Stimulated activated CD4-positive, alpha-beta T cell treated with anti-CD3 and anti-CD28 coated beads, Interleukin-4, amount 100 ng/mL, for 1 hour (primary cell): ENCODE results near the gene AFDN.

ENCODE experiments used
- DNase-seq: peaks from one replicate; pipeline ENCODE4 v3.0.0-alpha.2; 2020

AFDN gene

GRCh38 chr6:167930295-167930694, 103.6 kb downstream of the AFDN start:
- DNase-seq = no peak

DNA sequence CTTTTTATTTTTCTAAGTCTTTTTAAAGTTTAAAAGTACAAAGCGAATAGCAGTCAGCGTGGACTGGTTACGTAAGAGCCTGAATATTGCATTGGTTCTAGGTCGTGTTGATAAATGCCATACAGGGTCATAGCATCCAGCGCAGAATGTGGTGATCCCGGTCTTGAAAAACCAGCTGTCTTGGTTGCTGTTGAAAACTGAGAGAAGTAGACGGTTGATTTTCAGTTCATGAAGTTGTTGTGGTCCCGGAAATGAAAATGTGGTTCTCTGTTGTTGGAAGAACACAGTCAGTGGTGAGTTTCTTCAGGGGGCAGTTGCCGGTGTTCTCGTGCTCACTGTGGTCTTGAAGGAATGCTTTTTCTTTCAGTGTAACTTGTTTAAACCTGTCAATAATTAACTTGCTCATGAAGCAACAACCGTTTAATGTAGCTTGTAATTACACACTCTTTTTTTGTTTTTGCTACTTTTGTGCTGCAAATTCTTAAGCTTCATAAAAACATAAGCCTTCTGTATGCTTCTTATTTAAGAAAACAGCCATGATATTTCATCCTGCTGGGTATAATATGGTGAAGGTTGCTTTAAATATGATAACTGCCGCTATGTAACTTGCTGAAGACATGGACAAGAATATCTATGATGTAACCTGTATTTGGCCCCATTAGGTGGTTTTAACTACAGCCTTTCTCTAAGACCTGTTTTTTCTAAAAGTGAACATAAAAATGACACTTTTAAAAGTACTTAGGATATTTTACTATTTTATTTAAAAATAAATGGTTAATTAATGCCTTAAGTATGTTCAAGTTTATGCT, 106.0 kb downstream of the AFDN start:
- no peak for DNase-seq

GRCh38 chr6:167933290-167933689, 106.6 kb downstream of the AFDN start:
- DNase-seq = no peak

- no peak for DNase-seq
Observed at GRCh38 chr6:167933847-167934246, 107.1 kb downstream of the AFDN start.

GRCh38 chr6:167934426-167934864, 107.7 kb downstream of the AFDN start:
- DNase-seq = no peak

DNA sequence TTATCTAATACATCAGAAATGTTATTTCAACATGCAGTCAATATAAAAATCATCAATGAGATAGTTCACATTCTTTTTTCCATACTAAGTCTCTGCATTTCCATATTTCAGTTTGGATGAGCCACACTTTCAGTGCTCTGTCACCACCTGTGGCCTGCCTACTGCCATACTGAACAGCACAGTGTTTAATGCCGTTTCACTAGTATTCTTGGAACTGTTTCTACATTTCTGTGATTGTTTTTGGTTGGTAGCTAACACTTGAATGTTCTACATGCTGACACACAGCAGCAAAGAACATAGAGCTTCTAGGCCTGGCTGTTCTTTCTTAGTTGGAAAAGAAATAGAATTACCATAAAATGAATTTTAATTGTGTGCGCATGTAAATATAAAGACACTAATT, 109.3 kb downstream of the AFDN start:
- DNase-seq = no peak

- DNase-seq = no peak
Observed at GRCh38 chr6:167937301-167937700, 110.6 kb downstream of the AFDN start.

DNA sequence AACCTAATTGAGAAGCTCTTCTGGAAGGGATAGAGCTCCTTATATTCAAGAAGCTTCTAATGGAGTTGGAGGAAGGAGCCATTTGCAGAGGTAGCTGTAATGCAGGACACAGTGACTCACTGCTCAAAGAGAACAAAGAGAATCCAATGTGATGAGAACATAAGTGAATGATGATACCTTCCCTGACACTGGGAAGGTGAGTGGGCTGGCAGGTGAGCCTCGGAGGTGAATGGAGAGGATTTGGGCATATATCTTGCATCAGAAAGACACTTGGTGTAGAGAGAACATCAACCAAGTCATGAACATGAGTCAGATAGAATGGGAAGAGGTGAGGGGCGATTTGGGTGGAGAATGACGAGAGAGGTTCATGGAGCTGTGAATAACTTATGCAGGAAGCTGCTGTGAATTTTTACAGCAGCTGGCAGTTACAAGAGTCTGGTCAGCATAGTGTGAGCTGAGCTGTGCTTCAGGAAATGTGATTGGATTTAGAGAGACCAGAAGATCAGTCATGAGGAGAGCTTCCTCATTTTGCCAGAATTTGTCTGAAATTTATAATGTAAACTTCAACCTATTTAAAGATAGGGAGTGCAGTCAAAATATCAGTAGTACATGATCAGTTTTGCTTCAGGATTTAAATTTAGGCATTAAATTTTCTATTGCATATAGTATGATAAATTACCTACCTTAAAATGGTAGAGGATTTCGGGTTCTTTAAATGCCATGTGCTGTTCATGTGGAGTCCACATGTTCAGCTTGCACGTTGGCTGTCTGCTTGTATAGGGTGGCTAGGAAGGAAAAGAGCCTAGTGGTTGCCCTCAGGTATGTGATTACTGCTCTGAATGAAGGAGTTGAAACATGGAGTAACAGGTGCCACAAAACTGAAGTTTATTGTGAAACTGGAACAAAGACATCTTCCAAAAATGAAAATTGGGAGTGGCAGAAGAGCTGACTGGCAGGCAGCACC, 111.5 kb downstream of the AFDN start:
- DNase-seq = no peak

DNA sequence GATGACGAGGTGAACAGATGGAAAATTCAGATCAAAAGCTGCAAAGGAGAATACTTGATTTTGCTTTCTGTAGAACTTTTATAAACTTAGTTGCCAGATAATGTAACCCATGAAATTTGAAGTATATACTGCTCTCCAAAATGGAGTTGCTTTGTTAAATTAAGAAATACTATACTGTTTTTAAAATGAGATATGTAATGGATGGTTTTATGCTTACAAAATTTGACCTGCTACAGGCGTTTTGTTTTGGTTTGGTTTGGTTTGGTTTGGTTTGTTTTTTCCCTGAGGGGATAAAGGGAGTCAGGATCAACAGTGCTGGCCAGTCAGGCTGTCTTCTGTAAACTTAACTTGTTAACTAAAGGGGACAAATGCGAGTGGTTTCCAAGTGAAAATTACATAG, 115.1 kb downstream of the AFDN start:
- no peak for DNase-seq

- no peak for DNase-seq
Observed at GRCh38 chr6:167944130-167944529, 117.4 kb downstream of the AFDN start.

DNA sequence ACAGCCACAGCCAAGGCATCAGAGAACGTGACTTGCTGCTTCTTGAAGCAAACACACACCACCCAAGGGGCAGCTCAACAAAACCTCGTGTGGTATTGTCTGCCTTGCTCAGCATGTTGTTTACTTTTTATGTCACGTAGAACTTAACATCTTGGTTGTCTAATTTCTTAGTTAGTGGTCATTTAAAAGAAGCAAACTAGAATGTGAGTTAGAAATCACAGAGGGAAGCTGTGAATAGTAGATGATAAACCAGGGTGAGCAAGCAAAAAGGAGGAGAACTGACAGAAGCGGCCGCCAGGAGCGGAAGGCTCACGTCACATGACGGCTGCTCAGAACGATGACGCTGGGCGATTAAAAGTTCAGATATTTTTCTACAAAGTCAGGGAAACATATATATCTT, 119.3 kb downstream of the AFDN start:
- DNase-seq = no peak

- DNase-seq = no peak
Observed at GRCh38 chr6:167946604-167947003, 119.9 kb downstream of the AFDN start.

- no peak for DNase-seq
Observed at GRCh38 chr6:167947716-167948115, 121.0 kb downstream of the AFDN start.

DNA sequence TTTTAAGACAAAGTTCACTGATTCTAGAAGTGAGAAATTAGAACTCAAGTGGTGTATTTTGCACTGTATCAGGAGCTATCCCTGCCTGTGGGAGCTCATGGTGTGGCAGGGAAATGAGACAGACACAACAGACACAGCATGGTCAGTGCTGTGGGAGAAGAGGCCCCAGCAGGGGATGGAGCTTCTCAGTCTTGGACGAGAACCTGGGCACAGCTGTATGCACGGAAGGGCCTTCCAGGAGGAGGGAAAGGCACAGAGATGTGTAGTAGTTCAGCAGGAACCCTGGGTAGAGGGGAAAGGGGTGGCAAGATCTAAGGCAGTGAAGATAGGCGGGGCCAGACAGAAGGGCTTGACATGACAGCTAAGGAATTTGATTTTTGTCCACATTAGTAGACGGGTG, 122.0 kb downstream of the AFDN start:
- no peak for DNase-seq

GRCh38 chr6:167949121-167949684, 122.5 kb downstream of the AFDN start:
- no peak for DNase-seq

- DNase-seq = no peak
Observed at GRCh38 chr6:167951781-167952511, 125.2 kb downstream of the AFDN start.

DNA sequence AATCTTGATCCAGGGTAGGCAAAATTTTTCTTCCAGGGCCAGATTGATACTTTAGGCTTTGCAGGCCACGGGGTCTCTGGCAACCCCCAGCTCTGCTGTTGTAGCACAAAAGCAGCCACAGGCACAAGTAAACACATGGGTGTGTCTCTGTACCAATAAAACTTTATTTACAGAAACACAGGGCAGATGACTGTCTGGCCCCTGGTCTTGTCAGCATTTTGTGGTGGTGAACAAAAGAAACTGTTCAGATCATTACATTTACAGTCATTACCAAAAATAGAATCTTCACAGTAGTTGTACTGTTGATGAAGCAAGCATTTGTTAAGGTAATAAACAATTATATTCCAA, 125.8 kb downstream of the AFDN start:
- DNase-seq = no peak

DNA sequence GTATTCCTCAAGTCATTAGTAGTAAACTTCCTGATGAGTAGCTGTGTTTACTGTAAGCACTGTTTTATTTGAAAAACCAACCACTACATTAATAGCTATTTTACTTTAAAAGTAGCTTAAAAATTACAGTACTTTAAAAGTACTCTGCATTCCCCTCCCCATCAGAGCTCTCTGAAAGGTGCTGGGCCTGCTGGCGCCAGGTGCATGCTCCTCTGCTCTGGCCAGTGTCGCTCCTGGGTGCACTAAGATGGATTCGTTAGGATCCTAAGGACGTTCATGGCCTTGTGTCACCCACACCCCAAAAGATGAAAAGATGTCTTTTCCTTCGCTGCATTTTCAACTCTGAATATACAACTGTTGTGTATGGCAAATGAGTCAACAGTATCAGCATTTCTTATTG, 126.8 kb downstream of the AFDN start:
- DNase-seq = no peak

GRCh38 chr6:167954151-167954550, 127.4 kb downstream of the AFDN start:
- no peak for DNase-seq

DNA sequence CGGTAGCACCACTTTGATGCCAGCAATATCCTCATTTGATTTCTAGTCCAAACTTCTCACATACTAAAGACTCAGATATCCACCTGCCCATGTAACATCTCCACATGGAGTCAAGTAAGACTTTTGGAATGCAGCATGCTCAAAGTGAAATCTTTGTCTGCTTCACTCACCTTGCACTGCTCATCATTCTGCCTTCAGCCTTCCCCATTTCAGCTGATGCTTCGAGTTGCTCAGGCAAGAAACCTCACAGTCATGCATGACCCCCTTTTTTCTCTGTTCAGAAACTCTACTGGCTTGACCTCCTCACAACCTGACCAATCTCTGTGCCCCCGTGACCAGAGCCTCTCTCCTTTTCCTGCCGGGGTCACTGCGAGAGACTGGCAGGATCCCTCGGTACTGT, 129.8 kb downstream of the AFDN start:
- no peak for DNase-seq

DNA sequence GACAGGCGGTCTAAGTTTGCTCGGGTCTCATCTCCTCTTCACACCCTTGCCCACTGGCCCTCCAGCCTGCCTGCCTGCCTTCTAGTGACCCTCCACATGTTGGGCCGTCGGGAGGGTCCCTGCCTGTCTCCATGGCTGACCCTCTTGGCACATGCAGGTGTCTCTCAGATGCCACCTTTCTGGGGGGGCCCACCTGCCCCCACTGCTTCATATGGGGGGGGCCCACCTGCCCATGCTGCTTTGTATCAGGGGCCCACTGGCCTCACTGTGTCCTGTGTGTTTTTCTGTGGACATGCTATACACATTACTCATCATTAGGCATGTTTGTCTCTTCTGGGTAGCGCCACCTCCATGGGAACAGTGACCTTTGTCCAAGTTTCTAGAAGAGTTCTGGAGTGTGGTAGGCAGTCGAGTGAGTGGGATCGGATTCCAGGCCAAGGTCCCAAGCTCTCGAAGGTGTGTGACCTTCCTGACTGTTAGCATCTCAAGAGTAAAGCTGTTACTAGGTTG, 130.3 kb downstream of the AFDN start:
- no peak for DNase-seq

DNA sequence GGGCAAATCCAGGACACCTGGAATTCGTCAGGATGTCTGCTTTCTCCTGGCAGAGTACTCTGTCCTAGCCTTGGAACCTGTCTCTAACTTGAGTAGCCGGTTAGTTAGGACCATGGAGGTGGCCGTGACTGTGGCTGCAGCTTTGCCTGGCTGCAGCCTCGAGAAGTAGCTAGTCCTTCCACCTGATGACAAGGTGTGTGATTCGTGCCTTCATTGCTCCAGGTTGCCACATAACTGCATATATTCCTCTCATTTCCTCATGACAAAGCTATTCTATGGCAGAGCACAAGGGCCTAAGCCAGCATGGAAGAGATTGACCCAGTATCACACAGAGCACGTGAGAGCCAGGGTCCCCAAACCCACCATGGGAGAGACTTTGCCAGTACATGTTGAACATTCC, 130.9 kb downstream of the AFDN start:
- DNase-seq = no peak

DNA sequence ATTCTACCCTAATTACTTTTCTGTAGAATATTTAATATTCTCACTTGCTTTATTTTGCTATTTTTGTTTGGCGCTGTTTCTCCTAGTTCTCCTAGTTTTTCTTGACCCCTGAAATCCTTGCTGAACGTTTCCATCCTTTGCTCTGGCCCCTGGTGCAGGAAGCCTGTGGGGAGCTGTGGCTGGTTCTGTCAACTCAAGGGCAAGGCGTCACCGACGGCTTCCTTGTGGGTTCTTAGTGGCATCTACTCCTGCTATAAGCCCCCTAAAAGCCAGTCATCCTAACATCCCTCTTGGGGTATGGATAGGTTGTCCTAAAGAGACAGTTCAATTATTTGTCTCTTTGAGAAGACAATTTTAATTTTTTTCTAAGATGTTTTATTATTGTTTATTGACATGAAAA, 133.9 kb downstream of the AFDN start:
- DNase-seq = no peak
